Measurements from ENCODE around the gene KIF26B.

DNA sequence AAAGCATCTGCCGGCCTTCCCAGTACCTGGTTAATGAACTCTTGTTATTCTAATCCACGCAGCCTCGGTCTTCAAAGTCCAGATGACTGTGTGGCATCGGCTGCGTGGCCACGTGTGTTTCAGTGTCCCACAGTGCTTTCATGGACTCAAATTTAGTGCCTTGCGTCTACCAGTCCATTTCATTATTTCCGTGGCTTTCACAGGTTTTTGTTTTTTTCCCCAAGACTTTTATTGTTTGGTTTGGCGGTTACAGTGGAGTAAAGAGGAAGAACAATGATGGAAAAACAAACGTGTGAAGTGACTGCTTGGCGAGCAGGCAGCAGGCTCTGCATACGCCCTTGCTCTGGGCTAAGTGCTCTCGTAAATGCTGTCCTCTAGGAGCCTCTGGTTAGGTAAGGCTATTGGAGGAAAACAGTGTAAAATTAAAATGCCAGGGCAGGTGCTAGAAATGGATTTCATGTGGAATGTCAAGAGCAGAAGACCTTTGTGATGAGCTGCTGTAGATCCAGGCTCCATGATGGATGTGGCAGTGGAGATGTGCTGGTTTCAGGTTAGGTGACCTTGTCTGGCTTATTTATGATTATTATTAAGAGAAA lies 536.3 kb downstream of the KIF26B start:
- no peak for TF ChIP-seq EZH2 (optimal IDR thresholded peaks at IDR 0.05; ENCODE audit: low read depth, low read length)
- TF ChIP-seq, protein P1, sequence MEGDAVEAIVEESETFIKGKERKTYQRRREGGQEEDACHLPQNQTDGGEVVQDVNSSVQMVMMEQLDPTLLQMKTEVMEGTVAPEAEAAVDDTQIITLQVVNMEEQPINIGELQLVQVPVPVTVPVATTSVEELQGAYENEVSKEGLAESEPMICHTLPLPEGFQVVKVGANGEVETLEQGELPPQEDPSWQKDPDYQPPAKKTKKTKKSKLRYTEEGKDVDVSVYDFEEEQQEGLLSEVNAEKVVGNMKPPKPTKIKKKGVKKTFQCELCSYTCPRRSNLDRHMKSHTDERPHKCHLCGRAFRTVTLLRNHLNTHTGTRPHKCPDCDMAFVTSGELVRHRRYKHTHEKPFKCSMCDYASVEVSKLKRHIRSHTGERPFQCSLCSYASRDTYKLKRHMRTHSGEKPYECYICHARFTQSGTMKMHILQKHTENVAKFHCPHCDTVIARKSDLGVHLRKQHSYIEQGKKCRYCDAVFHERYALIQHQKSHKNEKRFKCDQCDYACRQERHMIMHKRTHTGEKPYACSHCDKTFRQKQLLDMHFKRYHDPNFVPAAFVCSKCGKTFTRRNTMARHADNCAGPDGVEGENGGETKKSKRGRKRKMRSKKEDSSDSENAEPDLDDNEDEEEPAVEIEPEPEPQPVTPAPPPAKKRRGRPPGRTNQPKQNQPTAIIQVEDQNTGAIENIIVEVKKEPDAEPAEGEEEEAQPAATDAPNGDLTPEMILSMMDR (IDR thresholded peaks at IDR 0.05; ENCODE audit: low read length), result no peak

Data from MM.1S (cell line).